Measurements from ENCODE around the gene CCDC87. TPM values are rescaled to one million over a fixed set of nuclear protein-coding genes. Genes with fewer than 3 reads are reported as not detected.

Gene CCDC87
- total and polyA plus RNA-seq, 2 of the 8 experiments (the other 6 are each of a cell fraction or from before 2014, with no cell fraction given), result 0.32 to 0.99 TPM

- TF ChIP-seq CTBP2 (IDR thresholded peaks at IDR 0.05; ENCODE audit: borderline replicate concordance, insufficient read depth, insufficient read length, low read length) (no peak), FOSL1 (IDR thresholded peaks at IDR 0.05; ENCODE audit: insufficient read depth, low read depth, low read length) (no peak), HDAC6 (IDR thresholded peaks at IDR 0.05; ENCODE audit: low read depth, low read length) (no peak), KDM1A (IDR thresholded peaks at IDR 0.05; ENCODE audit: borderline replicate concordance, low read length) (no peak), SRF (IDR thresholded peaks at IDR 0.05; ENCODE audit: low read depth, low read length) (no peak), RFX5 (IDR thresholded peaks at IDR 0.05; ENCODE audit: borderline replicate concordance, low read depth, low read length) (no peak), E2F6 (IDR thresholded peaks at IDR 0.05) (no peak), POU5F1 (IDR thresholded peaks at IDR 0.05; ENCODE audit: low read depth, low read length) (no peak), RNF2 (IDR thresholded peaks at IDR 0.05; ENCODE audit: borderline replicate concordance, low read depth, low read length, missing control alignments, poor library complexity, severe bottlenecking) (no peak), SUZ12 (IDR thresholded peaks at IDR 0.05; ENCODE audit: low read length) (no peak), SIN3A (conservative IDR thresholded peaks at IDR 0.05 in 1 of 2, IDR thresholded peaks at IDR 0.05 in 1 of 2; ENCODE audit: low read depth in 1 of 2, low read length in 2 of 2) (no peak), EP300 (IDR thresholded peaks at IDR 0.05; ENCODE audit: borderline replicate concordance in 1 of 2, low read depth in 2 of 2, low read length in 2 of 2) (peak in 1 of 2 experiments; percentile 24; a peak in 1 of 3 replicates), CHD2 (IDR thresholded peaks at IDR 0.05; ENCODE audit: low read length) (no peak), MAFK (IDR thresholded peaks at IDR 0.05; ENCODE audit: low read depth, low read length) (no peak), RXRA (IDR thresholded peaks at IDR 0.05; ENCODE audit: insufficient read depth, low read depth, low read length) (no peak), GTF2F1 (IDR thresholded peaks at IDR 0.05; ENCODE audit: borderline replicate concordance, low read depth, low read length) (no peak), TEAD4 (IDR thresholded peaks at IDR 0.05; ENCODE audit: low read depth, low read length) (no peak; the same call in none of the 2 replicates), ATF2 (IDR thresholded peaks at IDR 0.05; ENCODE audit: low read length) (no peak), SP1 (IDR thresholded peaks at IDR 0.05; ENCODE audit: low read depth, low read length) (0 out of 2 replicates have a peak, but pooled peaks have one; percentile 13), SIX5 (IDR thresholded peaks at IDR 0.05; ENCODE audit: low read depth, low read length) (no peak)
Observed at GRCh38 chr11:66570079-66570849, 22.6 kb downstream of the CCDC87 start (continued).
